ENCODE results near the gene STING1. TPM values are rescaled to one million over a fixed set of nuclear protein-coding genes. Genes with fewer than 3 reads are reported as not detected.
"Not testable (repeated sequence)": the region's sequence is repeated elsewhere in the genome, so short reads cannot be mapped to it uniquely, and the experiment has no call there.

Gene STING1
- total and polyA plus RNA-seq, 2 experiments from 2014 or later = 72.6 to 75.0 TPM

DNA sequence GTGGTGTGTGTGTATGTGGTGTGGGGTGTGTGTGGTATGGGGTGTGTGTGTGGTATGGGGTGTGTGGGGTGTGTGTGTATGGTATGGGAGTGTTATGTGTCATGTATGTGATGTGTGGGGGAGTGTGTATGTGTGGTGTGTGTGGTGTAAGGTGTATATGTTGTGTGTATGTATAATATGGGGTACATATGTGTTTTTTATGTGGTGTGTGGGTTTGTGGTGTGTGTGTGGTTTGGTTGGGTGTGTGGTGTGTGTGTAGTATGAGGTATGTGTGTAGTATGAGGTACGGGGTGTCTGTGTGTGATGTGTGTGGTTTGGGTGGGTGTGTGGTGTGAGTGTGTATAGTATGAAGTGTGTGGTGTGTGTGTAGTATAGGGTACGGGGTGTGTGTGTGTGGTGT lies 31.4 kb downstream of the STING1 start:
- H3K9me2 ChIP-seq (ENCODE audit: insufficient read depth) = no peaks in the 10 kb centered on the region
- in situ Hi-C loops (cut with MboI) = no loop called here
- H3K9ac ChIP-seq = no peak overlapping the region
- H4K20me1 ChIP-seq (ENCODE audit: insufficient read depth) = no peaks in the 10 kb centered on the region
- no peak for DNase-seq
- TF ChIP-seq EZH2 (IDR thresholded peaks at IDR 0.05; ENCODE audit: insufficient read depth, poor library complexity, severe bottlenecking) (no peak), EZH2phosphoT487 (IDR thresholded peaks at IDR 0.05; ENCODE audit: insufficient read depth, low read depth) (no peak)
- H3K9me3 ChIP-seq (ENCODE audit: low read depth) = no peaks in the 10 kb centered on the region
- H3K79me2 ChIP-seq (ENCODE audit: insufficient read depth) = no peaks in the 10 kb centered on the region
- no peak overlapping the region for H2AFZ ChIP-seq
- H3F3A ChIP-seq (ENCODE audit: insufficient read depth) = peaks cover 16% of the 10 kb centered on the region
- no peaks in the 10 kb centered on the region for H3K27me3 ChIP-seq (replicated peaks; ENCODE audit: insufficient read depth)
- WGBS, 2 experiments (ENCODE audit: low coverage in 1 of 2, low lambda C conversion rate in 2 of 2, missing lambda C conversion rate in 2 of 2) = 67 to 91% methylated on average over 1 to 2 of the region's 2 CpGs
- peaks cover 16% of the 10 kb centered on the region for H3K4me1 ChIP-seq (ENCODE audit: insufficient read depth)
- no peak overlapping the region for H3K27ac ChIP-seq
- no peaks in the 10 kb centered on the region for H3K36me3 ChIP-seq (ENCODE audit: low read depth)
- no peak overlapping the region for H3K4me3 ChIP-seq
- H3K4me2 ChIP-seq (ENCODE audit: unreplicated experiment) = no peak overlapping the region

GRCh38 chr5:139446956-139447779 lies 35.4 kb downstream of the STING1 start:
- H3F3A ChIP-seq (ENCODE audit: insufficient read depth) = peaks cover 42% of the 10 kb centered on the region
- in situ Hi-C loops (cut with MboI) = no loop called here
- DNase-seq = peak; percentile 84
- no peak overlapping the region for H3K4me3 ChIP-seq
- H3K36me3 ChIP-seq (ENCODE audit: low read depth) = no peaks in the 10 kb centered on the region
- peak overlapping the region; percentile 32 for H3K4me2 ChIP-seq (ENCODE audit: unreplicated experiment)
- no peak overlapping the region for H3K9ac ChIP-seq
- 50 to 52% methylated on average over 5 of the region's 5 CpGs for WGBS, 2 experiments (ENCODE audit: low coverage in 1 of 2, low lambda C conversion rate in 2 of 2, missing lambda C conversion rate in 2 of 2)
- H3K27me3 ChIP-seq (replicated peaks; ENCODE audit: insufficient read depth) = no peaks in the 10 kb centered on the region
- no peak for TF ChIP-seq EZH2 (IDR thresholded peaks at IDR 0.05; ENCODE audit: insufficient read depth, poor library complexity, severe bottlenecking)
- TF ChIP-seq EZH2phosphoT487 (IDR thresholded peaks at IDR 0.05; ENCODE audit: insufficient read depth, low read depth) = no peak
- no peaks in the 10 kb centered on the region for H3K9me2 ChIP-seq (ENCODE audit: insufficient read depth)
- H3K4me1 ChIP-seq (ENCODE audit: insufficient read depth) = peaks cover 46% of the 10 kb centered on the region
- H2AFZ ChIP-seq = no peak overlapping the region
- H3K27ac ChIP-seq = peak overlapping the region; percentile 62
- H3K9me3 ChIP-seq (ENCODE audit: low read depth) = no peaks in the 10 kb centered on the region
- H4K20me1 ChIP-seq (ENCODE audit: insufficient read depth) = no peaks in the 10 kb centered on the region
- H3K79me2 ChIP-seq (ENCODE audit: insufficient read depth) = no peaks in the 10 kb centered on the region

DNA sequence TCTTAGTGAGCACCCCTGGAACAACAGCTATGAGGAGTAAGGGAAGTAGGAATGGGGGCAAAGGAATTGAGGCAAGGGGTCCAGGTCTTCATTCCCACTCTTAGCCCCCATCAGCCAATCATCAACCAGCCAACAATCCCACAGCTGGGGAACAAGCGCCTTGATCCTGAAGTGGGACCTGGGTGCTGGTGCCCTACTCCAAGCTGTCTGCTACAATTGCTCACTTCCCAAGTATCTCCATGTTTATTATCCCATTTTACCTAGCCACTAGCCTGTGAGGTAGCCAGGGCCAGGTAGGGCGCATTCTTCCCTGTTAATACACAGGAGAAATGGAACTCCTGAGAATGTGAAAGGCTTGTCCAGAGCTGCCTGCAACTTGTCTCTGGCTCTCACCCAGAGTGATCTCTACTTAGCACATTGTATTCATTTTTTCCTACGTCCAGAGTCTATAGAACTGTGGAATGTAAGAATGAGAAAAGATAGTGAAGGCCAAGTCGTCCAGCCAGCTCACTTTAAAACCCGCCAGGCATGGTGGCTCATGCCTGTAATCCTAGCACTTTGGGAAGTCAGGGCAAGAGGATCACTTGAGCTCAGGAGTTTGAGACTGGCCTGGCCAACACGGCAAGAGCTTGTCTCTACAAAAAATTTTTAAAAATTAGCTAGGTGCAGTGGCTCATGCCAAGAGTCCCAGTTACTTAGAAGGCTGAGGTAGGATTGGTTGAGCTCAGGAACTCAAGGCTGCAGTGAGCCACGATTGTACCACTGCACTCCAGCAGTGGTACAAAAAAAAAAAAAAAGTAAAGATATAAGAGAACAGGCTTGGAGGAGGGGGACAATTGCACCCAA lies 37.0 kb downstream of the STING1 start:
- H3K4me2 ChIP-seq (ENCODE audit: unreplicated experiment) = no peak overlapping the region
- H3K4me1 ChIP-seq (ENCODE audit: insufficient read depth) = peaks cover 46% of the 10 kb centered on the region
- H3K4me3 ChIP-seq = no peak overlapping the region
- peaks cover 42% of the 10 kb centered on the region for H3F3A ChIP-seq (ENCODE audit: insufficient read depth)
- no peak overlapping the region for H2AFZ ChIP-seq
- no peaks in the 10 kb centered on the region for H3K9me3 ChIP-seq (ENCODE audit: low read depth)
- no peak for TF ChIP-seq EZH2 (IDR thresholded peaks at IDR 0.05; ENCODE audit: insufficient read depth, poor library complexity, severe bottlenecking)
- no peaks in the 10 kb centered on the region for H3K79me2 ChIP-seq (ENCODE audit: insufficient read depth)
- no peak overlapping the region for H3K9ac ChIP-seq
- no peaks in the 10 kb centered on the region for H4K20me1 ChIP-seq (ENCODE audit: insufficient read depth)
- H3K27ac ChIP-seq = peak overlapping the region; percentile 43
- H3K27me3 ChIP-seq (replicated peaks; ENCODE audit: insufficient read depth) = no peaks in the 10 kb centered on the region
- no peaks in the 10 kb centered on the region for H3K36me3 ChIP-seq (ENCODE audit: low read depth)
- DNase-seq = peak; percentile 80
- in situ Hi-C loops (cut with MboI) = no loop called here
- 57 to 61% methylated on average over 7 of the region's 7 CpGs for WGBS, 2 experiments (ENCODE audit: low coverage in 1 of 2, low lambda C conversion rate in 2 of 2, missing lambda C conversion rate in 2 of 2)
- H3K9me2 ChIP-seq (ENCODE audit: insufficient read depth) = no peaks in the 10 kb centered on the region

DNA sequence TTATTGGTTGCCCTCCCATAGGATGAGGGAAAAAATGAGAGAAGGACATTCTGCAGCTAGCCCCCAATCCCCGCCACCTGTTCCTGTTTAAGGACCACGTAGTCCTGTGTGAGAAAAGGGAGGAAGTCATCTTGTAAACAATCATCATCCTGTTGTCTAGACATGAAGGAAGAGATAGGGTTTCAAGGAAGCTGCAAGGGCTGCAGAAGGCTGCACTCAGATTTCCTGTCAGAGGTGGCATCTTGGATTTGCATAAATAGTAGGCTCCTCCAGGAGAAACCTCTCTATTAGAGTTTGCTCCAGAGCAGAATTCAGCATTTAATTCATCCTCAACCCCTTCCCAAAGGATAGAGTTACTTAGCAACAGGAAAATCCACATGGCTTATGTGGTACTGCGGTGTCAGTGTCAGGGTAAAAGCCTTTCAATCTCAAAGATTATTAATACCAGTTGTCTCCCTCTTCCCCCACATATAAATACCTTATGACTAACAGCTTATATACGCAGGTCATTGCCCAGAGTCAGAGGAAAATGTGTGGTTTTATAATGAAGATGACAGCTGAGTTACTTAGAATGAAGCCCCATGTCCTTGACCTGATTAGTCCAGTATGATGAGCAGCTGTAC lies 38.6 kb downstream of the STING1 start:
- Histone ChIP-seq H4K20me1 (ENCODE audit: insufficient read depth) (no peaks in the 10 kb centered on the region), H3K9ac (no peak overlapping the region), H3K36me3 (ENCODE audit: low read depth) (no peaks in the 10 kb centered on the region), H3K79me2 (ENCODE audit: insufficient read depth) (no peaks in the 10 kb centered on the region), H2AFZ (no peak overlapping the region), H3K4me2 (ENCODE audit: unreplicated experiment) (peak overlapping the region; percentile 21), H3K9me3 (ENCODE audit: low read depth) (no peaks in the 10 kb centered on the region), H3K27ac (peak overlapping the region; percentile 70), H3F3A (ENCODE audit: insufficient read depth) (peaks cover 42% of the 10 kb centered on the region), H3K4me1 (ENCODE audit: insufficient read depth) (peaks cover 50% of the 10 kb centered on the region), H3K4me3 (no peak overlapping the region), H3K9me2 (ENCODE audit: insufficient read depth) (no peaks in the 10 kb centered on the region), H3K27me3 (replicated peaks; ENCODE audit: insufficient read depth) (no peaks in the 10 kb centered on the region)
- TF ChIP-seq EZH2 (IDR thresholded peaks at IDR 0.05; ENCODE audit: insufficient read depth, poor library complexity, severe bottlenecking) = no peak
- TF ChIP-seq EZH2phosphoT487 (IDR thresholded peaks at IDR 0.05; ENCODE audit: insufficient read depth, low read depth) = no peak
- 15 to 20% methylated on average over 4 of the region's 4 CpGs for WGBS, 2 experiments (ENCODE audit: low coverage in 1 of 2, low lambda C conversion rate in 2 of 2, missing lambda C conversion rate in 2 of 2)
- in situ Hi-C loops (cut with MboI) = no loop called here
- DNase-seq = peak; percentile 86

DNA sequence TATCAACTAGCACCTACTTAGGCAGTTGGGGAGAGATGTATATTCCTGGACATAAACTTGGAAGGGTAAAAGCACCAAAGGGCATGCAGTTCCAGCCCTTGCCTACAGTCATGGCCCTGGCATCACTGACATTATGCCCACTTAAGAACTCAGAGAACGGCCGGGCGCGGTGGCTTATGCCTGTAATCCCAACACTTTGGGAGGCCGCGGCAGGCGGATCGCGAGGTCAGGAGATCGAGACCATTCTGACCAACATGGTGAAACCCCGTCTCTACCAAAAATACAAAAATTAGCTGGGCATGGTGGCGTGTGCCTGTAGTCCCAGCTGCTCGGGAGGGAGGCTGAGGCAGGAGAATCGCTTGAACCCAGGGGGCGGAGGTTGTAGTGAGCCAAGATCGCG lies 42.1 kb downstream of the STING1 start:
- DNase-seq = not testable (repeated sequence)

More for the DNA sequence above, 42.1 kb downstream of the STING1 start:
- H2AFZ ChIP-seq; H3K27me3 ChIP-seq (replicated peaks; ENCODE audit: insufficient read depth); in situ Hi-C loops (cut with MboI); H4K20me1 ChIP-seq (ENCODE audit: insufficient read depth); H3K9me3 ChIP-seq (ENCODE audit: low read depth); H3K27ac ChIP-seq; H3K4me2 ChIP-seq (ENCODE audit: unreplicated experiment); H3K36me3 ChIP-seq (ENCODE audit: low read depth); H3K4me3 ChIP-seq; H3K9ac ChIP-seq; H3K9me2 ChIP-seq (ENCODE audit: insufficient read depth); H3K79me2 ChIP-seq (ENCODE audit: insufficient read depth): not testable (repeated sequence)
- WGBS, 2 experiments (ENCODE audit: low coverage in 1 of 2, low lambda C conversion rate in 2 of 2, missing lambda C conversion rate in 2 of 2) = 94 to 95% methylated on average over 17 of the region's 17 CpGs
- H3F3A ChIP-seq (ENCODE audit: insufficient read depth) = peaks cover 25% of the 10 kb centered on the region
- peaks cover 26% of the 10 kb centered on the region for H3K4me1 ChIP-seq (ENCODE audit: insufficient read depth)

Data from GM23248 (cell line).